Loucy (cell line): Measurements from ENCODE around the gene AMBN.

Source experiments
- H2AFZ ChIP-seq: fragments of 200-600 bp; sonication (generic); 2 replicates; pipeline ENCODE4 v1.6.0; 2016; ENCODE audit warnings: antibody characterized with exemption, mild to moderate bottlenecking, low read length, moderate library complexity
- H3F3A ChIP-seq: fragments of 200-600 bp; 2 replicates; pipeline ENCODE4 v1.6.0; 2016; ENCODE audit warnings: antibody characterized with exemption, low read depth, mild to moderate bottlenecking
- H3K27me3 ChIP-seq: fragments of 200-600 bp; sonication (generic); 2 replicates; pipeline ENCODE4 v1.6.1; 2014; ENCODE audit warnings: low read length, mild to moderate bottlenecking; ENCODE audit not compliant: insufficient read depth, poor library complexity, severe bottlenecking
- H3K36me3 ChIP-seq: fragments of 200-600 bp; sonication (generic); 2 replicates; pipeline ENCODE4 v1.6.1; 2016; ENCODE audit warnings: low read length; ENCODE audit not compliant: insufficient read depth
- H3K4me1 ChIP-seq: fragments of 200-600 bp; sonication (generic); 2 replicates; pipeline ENCODE4 v1.5.1; 2014; ENCODE audit warnings: low read length, mild to moderate bottlenecking; ENCODE audit not compliant: insufficient read depth, poor library complexity, severe bottlenecking
- H3K4me2 ChIP-seq: fragments of 200-600 bp; sonication (generic); 2 replicates; pipeline ENCODE4 v1.6.0; 2014; ENCODE audit warnings: antibody characterized with exemption, low read length, low read depth, mild to moderate bottlenecking; ENCODE audit not compliant: poor library complexity, severe bottlenecking
- H3K4me3 ChIP-seq: fragments of 200-600 bp; sonication (generic); 2 replicates; pipeline ENCODE4 v1.5.1; 2014; ENCODE audit warnings: low read length, mild to moderate bottlenecking, mixed read lengths; ENCODE audit not compliant: poor library complexity, severe bottlenecking
- H3K79me2 ChIP-seq: fragments of 200-600 bp; sonication (generic); 2 replicates; pipeline ENCODE4 v1.6.1; 2014; ENCODE audit warnings: low read length; ENCODE audit not compliant: insufficient read depth
- H3K9ac ChIP-seq: fragments of 200-600 bp; sonication (generic); 2 replicates; pipeline ENCODE4 v1.6.0; 2014; ENCODE audit warnings: mild to moderate bottlenecking, low read depth, low read length, moderate library complexity; ENCODE audit not compliant: poor library complexity, severe bottlenecking
- H3K9me2 ChIP-seq: fragments of 200-600 bp; sonication (generic); replicated peaks from 2 replicates; pipeline ENCODE4 v1.6.1; 2016; ENCODE audit warnings: low read depth, low read length, mixed read lengths
- H3K9me3 ChIP-seq: fragments of 200-600 bp; sonication (generic); 2 replicates; pipeline ENCODE4 v1.6.1; 2014; ENCODE audit warnings: mild to moderate bottlenecking, antibody characterized with exemption, low read length, low read depth; ENCODE audit not compliant: insufficient read depth
- H4K20me1 ChIP-seq: fragments of 200-600 bp; sonication (generic); 2 replicates; pipeline ENCODE4 v1.6.0; 2014; ENCODE audit warnings: antibody characterized with exemption, low read length, mild to moderate bottlenecking; ENCODE audit not compliant: insufficient read depth, poor library complexity, severe bottlenecking
- CTCF ChIP-seq: fragments of 200-600 bp; sonication (generic); conservative IDR thresholded peaks from 2 replicates; pipeline ENCODE4 v1.5.1; 2014; ENCODE audit warnings: mild to moderate bottlenecking, antibody characterized with exemption, low read length
- EZH2phosphoT487 ChIP-seq: fragments of 200-600 bp; IDR thresholded peaks from 2 replicates; pipeline ENCODE4 v1.6.1; 2018; ENCODE audit warnings: antibody characterized with exemption, mild to moderate bottlenecking, moderate library complexity, borderline replicate concordance

The AMBN gene

DNA sequence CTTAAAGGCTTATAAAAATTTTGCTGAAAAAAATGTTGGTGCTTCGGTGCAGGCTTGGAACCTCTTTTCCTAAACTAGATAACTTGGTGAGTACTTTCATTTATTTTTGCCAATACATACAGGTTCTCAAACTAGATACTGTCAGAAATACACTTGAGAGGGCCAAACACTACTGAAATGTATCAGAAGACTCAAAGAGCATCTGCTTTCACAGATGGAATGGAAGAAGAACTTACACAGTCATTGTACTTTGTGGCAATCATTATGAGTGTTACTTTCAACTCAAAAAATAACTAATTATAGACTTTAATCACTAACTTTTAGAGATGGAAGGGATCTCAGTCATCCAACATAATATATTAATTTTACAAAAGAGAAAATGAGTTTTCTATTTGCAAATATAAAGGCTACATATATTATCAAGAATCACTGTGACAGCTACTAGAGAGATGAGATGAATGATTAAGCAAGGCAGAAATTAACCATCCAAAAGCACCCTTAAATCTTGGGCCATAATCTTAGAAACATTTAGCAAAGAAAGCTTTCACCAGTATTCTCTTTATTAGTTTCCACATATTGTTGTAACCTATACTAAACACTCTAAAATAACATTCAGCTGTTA, 37.5 kb downstream of the AMBN start:
- H4K20me1 ChIP-seq: no peaks in the 10 kb centered on the region
- H3K9me3 ChIP-seq: no peaks in the 10 kb centered on the region
- H3K27me3 ChIP-seq: no peaks in the 10 kb centered on the region
- H3F3A ChIP-seq: no peaks in the 10 kb centered on the region
- no peak for TF ChIP-seq CTCF
- TF ChIP-seq EZH2phosphoT487: no peak
- no peaks in the 10 kb centered on the region for H3K79me2 ChIP-seq
- no peaks in the 10 kb centered on the region for H3K36me3 ChIP-seq
- peaks cover 6% of the 10 kb centered on the region for H3K4me1 ChIP-seq
- no peak overlapping the region for H2AFZ ChIP-seq
- no peak overlapping the region for H3K9ac ChIP-seq
- H3K4me2 ChIP-seq: no peak overlapping the region
- H3K4me3 ChIP-seq: no peak overlapping the region
- no peaks in the 10 kb centered on the region for H3K9me2 ChIP-seq

GRCh38 chr4:70630162-70630561, 38.1 kb downstream of the AMBN start:
- Histone ChIP-seq H3K9me2 (no peaks in the 10 kb centered on the region), H3K4me2 (no peak overlapping the region), H3F3A (no peaks in the 10 kb centered on the region), H3K4me1 (peaks cover 6% of the 10 kb centered on the region), H3K9me3 (no peaks in the 10 kb centered on the region), H3K27me3 (no peaks in the 10 kb centered on the region), H2AFZ (no peak overlapping the region), H4K20me1 (no peaks in the 10 kb centered on the region), H3K79me2 (no peaks in the 10 kb centered on the region), H3K9ac (no peak overlapping the region), H3K36me3 (no peaks in the 10 kb centered on the region), H3K4me3 (no peak overlapping the region)
- TF ChIP-seq CTCF (no peak), EZH2phosphoT487 (no peak)

GRCh38 chr4:70632028-70632427, 40.0 kb downstream of the AMBN start:
- H3K27me3 ChIP-seq: no peaks in the 10 kb centered on the region
- no peaks in the 10 kb centered on the region for H3K9me3 ChIP-seq
- TF ChIP-seq EZH2phosphoT487: no peak
- no peak for TF ChIP-seq CTCF
- no peak overlapping the region for H3K9ac ChIP-seq
- H3K4me2 ChIP-seq: no peak overlapping the region
- no peaks in the 10 kb centered on the region for H4K20me1 ChIP-seq
- H3K4me1 ChIP-seq: peaks cover 6% of the 10 kb centered on the region
- H3K79me2 ChIP-seq: no peaks in the 10 kb centered on the region
- H2AFZ ChIP-seq: no peak overlapping the region
- H3K4me3 ChIP-seq: no peak overlapping the region
- no peaks in the 10 kb centered on the region for H3F3A ChIP-seq
- H3K9me2 ChIP-seq: no peaks in the 10 kb centered on the region
- no peaks in the 10 kb centered on the region for H3K36me3 ChIP-seq
